PC-3 (cell line): ENCODE results near the gene MARK2. TPM values are rescaled to one million over a fixed set of nuclear protein-coding genes. Genes with fewer than 3 reads are reported as not detected.

ENCODE experiments used
- ATAC-seq: fragments of 200-7000 bp; cut with Tn5 transposase; 2 replicates; pipeline ENCODE4 v1.9.1; 2020; ENCODE audit warnings: mild to moderate bottlenecking, moderate library complexity
- BruUV-seq: library from RNA; stranded (reverse); fragments of 400-500 nt; replicated peaks from 2 replicates; lab custom pipeline; 2021; lab: Mats Ljungman, UMichigan
- CTCF ChIA-PET: fragments of 300-600 bp; sonication (Branson Sonifier 250); formaldehyde crosslinking; loops from one replicate; lab custom pipeline; 2022; ENCODE audit warnings: antibody characterized with exemption; lab: Charles Lee
- POLR2A ChIA-PET: fragments of 300-600 bp; sonication (Branson Sonifier 250); formaldehyde crosslinking; loops from one replicate; lab custom pipeline; 2022; ENCODE audit warnings: antibody characterized with exemption; ENCODE audit not compliant: unreplicated experiment; lab: Charles Lee
- DNase-seq: peaks from one replicate; pipeline ENCODE4 v3.0.0-alpha.2; 2015
- H2AFZ ChIP-seq: fragments of 300-600 bp; sonication (generic); 2 replicates; pipeline ENCODE4 v1.6.0; 2016; ENCODE audit warnings: antibody characterized with exemption, low read length
- H3F3A ChIP-seq: fragments of 300-600 bp; sonication (generic); one replicate; pipeline ENCODE4 v1.6.0; 2017; ENCODE audit warnings: antibody characterized with exemption, low read length, control low read depth, mild to moderate bottlenecking; ENCODE audit not compliant: unreplicated experiment
- H3K27ac ChIP-seq: fragments of 300-600 bp; sonication (generic); 2 replicates; pipeline ENCODE4 v1.5.1; 2016; ENCODE audit warnings: mild to moderate bottlenecking, low read length
- H3K27me3 ChIP-seq: fragments of 300-600 bp; sonication (generic); 2 replicates; pipeline ENCODE4 v1.6.1; 2016; ENCODE audit warnings: low read length, mixed read lengths
- H3K36me3 ChIP-seq: fragments of 300-600 bp; sonication (generic); 2 replicates; pipeline ENCODE4 v1.6.1; 2016; ENCODE audit warnings: low read depth, mixed run types, low read length, mixed read lengths
- H3K4me1 ChIP-seq: fragments of 300-600 bp; sonication (generic); 2 replicates; pipeline ENCODE4 v1.5.1; 2016; ENCODE audit warnings: low read length; ENCODE audit not compliant: insufficient read depth
- H3K4me2 ChIP-seq: fragments of 300-600 bp; sonication (generic); 2 replicates; pipeline ENCODE4 v1.6.0; 2016; ENCODE audit warnings: low read length
- H3K4me3 ChIP-seq: fragments of 300-600 bp; sonication (generic); 2 replicates; pipeline ENCODE4 v1.5.1; 2016; ENCODE audit warnings: mild to moderate bottlenecking, low read length, mixed read lengths
- H3K79me2 ChIP-seq: fragments of 300-600 bp; sonication (generic); 2 replicates; pipeline ENCODE4 v1.6.1; 2017; ENCODE audit warnings: low read length, mixed read lengths
- H3K9ac ChIP-seq: fragments of 300-600 bp; sonication (generic); 2 replicates; pipeline ENCODE4 v1.6.0; 2016; ENCODE audit warnings: mild to moderate bottlenecking, low read length
- H3K9me2 ChIP-seq: fragments of 300-600 bp; sonication (generic); replicated peaks from 2 replicates; pipeline ENCODE4 v1.6.1; 2016; ENCODE audit warnings: mixed run types, low read length, mixed read lengths
- H3K9me3 ChIP-seq: fragments of 300-600 bp; sonication (generic); 2 replicates; pipeline ENCODE4 v1.6.1; 2016; ENCODE audit warnings: low read length, mixed read lengths
- H4K20me1 ChIP-seq: fragments of 300-600 bp; sonication (generic); 2 replicates; pipeline ENCODE4 v1.6.1; 2016; ENCODE audit warnings: low read length, mixed read lengths
- CTCF ChIP-seq: fragments of 300-600 bp; sonication (generic); conservative IDR thresholded peaks from 2 replicates; pipeline ENCODE4 v1.5.1; 2017; ENCODE audit warnings: antibody characterized with exemption, low read depth, mild to moderate bottlenecking, low read length
- EZH2 ChIP-seq: fragments of 300-600 bp; sonication (generic); IDR thresholded peaks from one replicate; pipeline ENCODE4 v1.6.1; 2017; ENCODE audit warnings: antibody characterized with exemption, mild to moderate bottlenecking, low read length; ENCODE audit not compliant: unreplicated experiment
- EZH2phosphoT487 ChIP-seq: fragments of 300-600 bp; sonication (generic); IDR thresholded peaks from 2 replicates; pipeline ENCODE4 v1.6.1; 2018; ENCODE audit warnings: mild to moderate bottlenecking, antibody characterized with exemption, low read length, borderline replicate concordance
- intact Hi-C: fragments of 100-400 bp; cut with micrococcal nuclease; formaldehyde crosslinking; loops from 2 replicates; pipeline ENCODE4 v1.9.0; 2023
- total RNA-seq: library from RNA; depleted of rRNA; stranded (reverse); fragments of >200 nt; gene quantifications from 2 replicates; pipeline ENCODE4 v1.2.3, GENCODE V29; 2014

The MARK2 gene
- total RNA-seq, 1 experiment from 2014 or later: 60.1 TPM

GRCh38 chr11:63829823-63830489 lies 9.0 kb upstream of the MARK2 start:
- H3F3A ChIP-seq: no peaks in the 10 kb centered on the region
- DNase-seq (no peak), ATAC-seq (peak; percentile 68)
- H2AFZ ChIP-seq: no peak overlapping the region
- CTCF ChIA-PET: no interaction called here
- no peak overlapping the region for H3K27ac ChIP-seq
- no peaks in the 10 kb centered on the region for H3K4me1 ChIP-seq
- BruUV-seq: no TSS peak
- H3K4me2 ChIP-seq: no peak overlapping the region
- no peaks in the 10 kb centered on the region for H3K27me3 ChIP-seq
- no peaks in the 10 kb centered on the region for H3K9me2 ChIP-seq
- no peaks in the 10 kb centered on the region for H3K9me3 ChIP-seq
- intact Hi-C loops: no loop called here
- H3K36me3 ChIP-seq: peaks cover 12% of the 10 kb centered on the region; the same call in 1 of the 2 replicates
- no peaks in the 10 kb centered on the region for H3K79me2 ChIP-seq
- POLR2A ChIA-PET: no interaction called here
- H4K20me1 ChIP-seq: no peaks in the 10 kb centered on the region
- H3K9ac ChIP-seq: no peak overlapping the region
- peak; percentile 59 for TF ChIP-seq CTCF
- no peak for TF ChIP-seq EZH2
- H3K4me3 ChIP-seq: no peak overlapping the region

- H3K9me3 ChIP-seq: no peaks in the 10 kb centered on the region
- POLR2A ChIA-PET: no interaction called here
- no peak overlapping the region for H3K9ac ChIP-seq
- H3F3A ChIP-seq: no peaks in the 10 kb centered on the region
- no peak overlapping the region for H3K4me2 ChIP-seq
- CTCF ChIA-PET: interaction anchor here (0.6 kb wide), 1 partner anchor 321 kb away, joined by 4 read pairs; no protein-coding TSS in a partner anchor
- no peaks in the 10 kb centered on the region for H3K9me2 ChIP-seq
- intact Hi-C loops: no loop called here
- H3K79me2 ChIP-seq: no peaks in the 10 kb centered on the region
- no peaks in the 10 kb centered on the region for H3K27me3 ChIP-seq
- DNase-seq (no peak), ATAC-seq (no peak)
- TF ChIP-seq CTCF (no peak), EZH2phosphoT487 (no peak)
- no peak overlapping the region for H3K4me3 ChIP-seq
- H3K27ac ChIP-seq: no peak overlapping the region
- H2AFZ ChIP-seq: no peak overlapping the region
- H3K4me1 ChIP-seq: no peaks in the 10 kb centered on the region
- H3K36me3 ChIP-seq: peaks cover 3% of the 10 kb centered on the region; the same call in 1 of the 2 replicates
- BruUV-seq: no TSS peak
- no peaks in the 10 kb centered on the region for H4K20me1 ChIP-seq
Observed at GRCh38 chr11:63831326-63831725, 7.6 kb upstream of the MARK2 start.

GRCh38 chr11:63832336-63832735 lies 6.6 kb upstream of the MARK2 start:
- no peak overlapping the region for H3K4me2 ChIP-seq
- POLR2A ChIA-PET: no interaction called here
- CTCF ChIA-PET: no interaction called here
- ATAC-seq: no peak
- no peak overlapping the region for H3K9ac ChIP-seq
- intact Hi-C loops: no loop called here
- H3K27ac ChIP-seq: no peak overlapping the region
- DNase-seq: no peak
- no peaks in the 10 kb centered on the region for H3K27me3 ChIP-seq
- H3K36me3 ChIP-seq: no peaks in the 10 kb centered on the region
- no peaks in the 10 kb centered on the region for H4K20me1 ChIP-seq
- H3K4me3 ChIP-seq: no peak overlapping the region
- no peaks in the 10 kb centered on the region for H3F3A ChIP-seq
- TF ChIP-seq EZH2 (no peak), CTCF (no peak), EZH2phosphoT487 (no peak)
- H3K4me1 ChIP-seq: peaks cover under 1% of the 10 kb centered on the region; the same call in 1 of the 2 replicates
- H3K9me2 ChIP-seq: no peaks in the 10 kb centered on the region
- H2AFZ ChIP-seq: no peak overlapping the region
- BruUV-seq: no TSS peak
- H3K9me3 ChIP-seq: no peaks in the 10 kb centered on the region
- H3K79me2 ChIP-seq: no peaks in the 10 kb centered on the region
